B cell (primary cell): Measurements from ENCODE around the gene PRKN. TPM values are rescaled to one million over a fixed set of nuclear protein-coding genes. Genes with fewer than 3 reads are reported as not detected.

Source experiments
- ATAC-seq: fragments of 200-7000 bp; cut with Tn5 transposase; one replicate; pipeline ENCODE4 v1.10.0; 2021; ENCODE audit warnings: low read depth, mild to moderate bottlenecking, moderate number of reproducible peaks, moderate library complexity
- CTCF ChIA-PET: fragments of 350-600 bp; sonication (Branson Sonifier 250); formaldehyde crosslinking; loops from one replicate; lab custom pipeline; 2021; ENCODE audit warnings: antibody characterized with exemption, inconsistent platforms; lab: Charles Lee
- POLR2A ChIA-PET: fragments of 350-600 bp; sonication (Branson Sonifier 250); formaldehyde crosslinking; loops from one replicate; lab custom pipeline; 2021; ENCODE audit warnings: antibody characterized with exemption; lab: Charles Lee
- DNase-seq: peaks from one replicate; pipeline ENCODE4 v3.0.0; 2013
- H2AFZ ChIP-seq: 2 replicates; pipeline ENCODE4 v1.6.1; 2012; ENCODE audit warnings: mild to moderate bottlenecking, low read depth, low read length; ENCODE audit not compliant: insufficient read depth, poor library complexity, severe bottlenecking
- H3K27ac ChIP-seq, 2 donors: 1 replicate in 1 of 2; 2 replicates in 1 of 2; pipeline ENCODE4 v1.5.1; 2012 to 2013; ENCODE audit warnings: low read length in 2 of 2, mild to moderate bottlenecking in 2 of 2, moderate library complexity in 1 of 2
- H3K27me3 ChIP-seq, 4 experiments: fragments of 200-600 bp in 1 of 4; sonication (generic) in 1 of 4; replicated peaks in 1 of 4; 1 replicate in 2 of 4; 2 replicates in 2 of 4; pipeline versions ENCODE4 v1.6.1 to v1.7.0; 2013 to 2016; ENCODE audit warnings: low read length in 3 of 4, mild to moderate bottlenecking in 2 of 4, mixed read lengths in 1 of 4, moderate library complexity in 1 of 4; ENCODE audit not compliant: insufficient read depth in 4 of 4, control insufficient read depth in 3 of 4; ENCODE audit errors: control extremely low read depth in 1 of 4
- H3K36me3 ChIP-seq, 2 experiments: replicated peaks in 1 of 2; 1 replicate in 1 of 2; 2 replicates in 1 of 2; pipeline versions ENCODE4 v1.6.1 to v1.7.1; 2013; ENCODE audit warnings: low read length in 1 of 2; ENCODE audit not compliant: insufficient read depth in 2 of 2, control insufficient read depth in 1 of 2; ENCODE audit errors: control extremely low read depth in 1 of 2, extremely low read depth in 1 of 2
- H3K4me1 ChIP-seq, 2 donors: fragments of 200-600 bp in 1 of 2; sonication (generic) in 1 of 2; 1 replicate in 1 of 2; 2 replicates in 1 of 2; pipeline versions ENCODE4 v1.5.1 to v1.6.1; 2013 to 2017; ENCODE audit warnings: low read length in 2 of 2; ENCODE audit not compliant: control insufficient read depth in 2 of 2, insufficient read depth in 2 of 2
- H3K4me2 ChIP-seq: replicated peaks from 2 replicates; pipeline ENCODE3; 2012; ENCODE audit warnings: mild to moderate bottlenecking, low read depth, low read length; ENCODE audit not compliant: poor library complexity, severe bottlenecking
- H3K4me3 ChIP-seq, 5 experiments: fragments of 200-600 bp in 1 of 5; sonication (generic) in 1 of 5; 1 replicate in 3 of 5; 2 replicates in 2 of 5; pipeline versions ENCODE4 v1.5.1 to v1.7.0; 2011 to 2016; ENCODE audit warnings: low read length in 4 of 5, mild to moderate bottlenecking in 4 of 5, low read depth in 2 of 5, control low read depth in 1 of 5, moderate library complexity in 1 of 5; ENCODE audit not compliant: insufficient read depth in 1 of 5; ENCODE audit errors: control extremely low read depth in 1 of 5, extremely low read depth in 1 of 5
- H3K79me2 ChIP-seq: fragments of 200-600 bp; sonication (generic); one replicate; pipeline ENCODE4 v1.6.0; 2016; ENCODE audit warnings: low read length; ENCODE audit not compliant: control insufficient read depth, insufficient read depth
- H3K9ac ChIP-seq: fragments of 200-600 bp; sonication (generic); 2 replicates; pipeline ENCODE4 v1.6.1; 2017; ENCODE audit warnings: mild to moderate bottlenecking, low read length, moderate library complexity
- H3K9me3 ChIP-seq, 3 donors: one replicate each; pipeline versions ENCODE4 v1.6.1 to v1.7.1; 2013; ENCODE audit warnings: low read length in 2 of 3; ENCODE audit not compliant: control insufficient read depth in 2 of 3, insufficient read depth in 1 of 3; ENCODE audit errors: control extremely low read depth in 1 of 3
- H4K20me1 ChIP-seq: 2 replicates; pipeline ENCODE4 v1.6.0; 2012; ENCODE audit warnings: mild to moderate bottlenecking, low read length; ENCODE audit not compliant: insufficient read depth, control insufficient read depth, poor library complexity, severe bottlenecking
- H3K27ac Mint-ChIP-seq: one replicate; pipeline ENCODE4 v1.8.0; 2021; ENCODE audit warnings: mixed read lengths
- H3K27me3 Mint-ChIP-seq: one replicate; pipeline ENCODE4 v1.8.0; 2021; ENCODE audit warnings: mixed read lengths
- H3K4me1 Mint-ChIP-seq: one replicate; pipeline ENCODE4 v1.8.0; 2021; ENCODE audit warnings: mixed read lengths
- H3K4me3 Mint-ChIP-seq: one replicate; pipeline ENCODE4 v1.8.0; 2021; ENCODE audit warnings: mixed read lengths
- H3K9me3 Mint-ChIP-seq: one replicate; pipeline ENCODE4 v1.8.0; 2022; ENCODE audit warnings: mixed read lengths; ENCODE audit not compliant: insufficient read depth
- EZH2 ChIP-seq: IDR thresholded peaks from 2 replicates; pipeline ENCODE4 v1.6.1; 2012; ENCODE audit warnings: borderline replicate concordance, low read depth, mild to moderate bottlenecking, moderate library complexity, low read length; ENCODE audit not compliant: insufficient read depth, poor library complexity, severe bottlenecking
- WGBS: methylation state at CpG from one replicate; pipeline ENCODE4 v1.1.5; 2013; ENCODE audit warnings: missing lambda C conversion rate; ENCODE audit not compliant: insufficient coverage; 5-methylcytosine and 5-hydroxymethylcytosine counted together
- intact Hi-C: fragments of 100-400 bp; cut with micrococcal nuclease; formaldehyde crosslinking; loops from one replicate; pipeline ENCODE4 v1.10.0; 2022
- polyA plus RNA-seq: library from polyadenylated mRNA; depleted of rRNA; stranded (reverse); fragments of >200 nt; gene quantifications from 2 replicates; pipeline ENCODE4 v1.2.3, GENCODE V29; 2012
- total RNA-seq, 2 donors: library from RNA; stranded (reverse); fragments of 120-200 nt in 1 of 2; gene quantifications; 1 replicate in 1 of 2; 2 replicates in 1 of 2; pipeline versions ENCODE4 v1.2.3 to v1.2.4, GENCODE V29; 2013 to 2022
- TF ChIP-seq, protein P1 (sequence below): fragments of 200-600 bp; IDR thresholded peaks from one replicate; pipeline ENCODE4 v1.8.0; 2022; ENCODE audit warnings: antibody characterized with exemption, mild to moderate bottlenecking

The PRKN gene
- total and polyA plus RNA-seq, 2 donors (not counting 1 experiment from before 2014, with no cell fraction given) = 1.6 to 6.2 TPM

DNA sequence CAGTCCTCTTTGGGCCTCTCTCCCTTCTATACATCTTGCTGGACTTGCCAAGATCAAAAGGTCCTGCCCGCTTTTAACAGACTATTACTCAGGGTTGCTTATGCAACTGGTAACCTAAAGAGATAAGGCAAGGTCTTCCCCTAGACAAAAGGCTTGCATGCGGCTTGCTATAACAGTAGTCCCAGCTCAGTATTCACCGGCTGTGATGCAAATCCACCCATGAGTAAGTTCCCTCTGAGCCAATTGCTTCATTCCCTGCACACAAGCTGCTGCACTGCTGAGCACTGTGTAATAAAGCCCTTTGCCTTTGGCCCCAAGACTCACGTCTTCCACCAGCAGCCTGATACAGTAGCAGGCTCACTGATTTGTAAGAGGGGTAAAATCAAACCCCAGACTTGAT is 363.8 kb downstream of the PRKN start:
- Histone ChIP-seq H4K20me1 (no peaks in the 10 kb centered on the region), H3K9me3 (peaks cover 0 to 5% (median 0%) of the 10 kb centered on the region in 3 donors), H3K4me3 (no peak overlapping the region), H3K27me3 (no peaks in the 10 kb centered on the region), H3K27ac (no peak overlapping the region), H3K4me1 (no peaks in the 10 kb centered on the region), H3K79me2 (no peaks in the 10 kb centered on the region), H3K36me3 (no peaks in the 10 kb centered on the region), H3K4me2 (no peak overlapping the region), H2AFZ (no peak overlapping the region), H3K9ac (no peak overlapping the region)
- ChIA-PET POLR2A (no interaction called here), CTCF (no interaction called here)
- DNase-seq = no peak
- H3K4me1 Mint-ChIP-seq = no peaks in the 10 kb centered on the region
- no peaks in the 10 kb centered on the region for H3K27me3 Mint-ChIP-seq
- H3K4me3 Mint-ChIP-seq = no peak overlapping the region
- intact Hi-C loops = no loop called here
- WGBS = 94% methylated on average over 3 of the region's 4 CpGs
- no peaks in the 10 kb centered on the region for H3K9me3 Mint-ChIP-seq
- H3K27ac Mint-ChIP-seq = no peak overlapping the region
- TF ChIP-seq EZH2 = no peak
- TF ChIP-seq, protein P1, sequence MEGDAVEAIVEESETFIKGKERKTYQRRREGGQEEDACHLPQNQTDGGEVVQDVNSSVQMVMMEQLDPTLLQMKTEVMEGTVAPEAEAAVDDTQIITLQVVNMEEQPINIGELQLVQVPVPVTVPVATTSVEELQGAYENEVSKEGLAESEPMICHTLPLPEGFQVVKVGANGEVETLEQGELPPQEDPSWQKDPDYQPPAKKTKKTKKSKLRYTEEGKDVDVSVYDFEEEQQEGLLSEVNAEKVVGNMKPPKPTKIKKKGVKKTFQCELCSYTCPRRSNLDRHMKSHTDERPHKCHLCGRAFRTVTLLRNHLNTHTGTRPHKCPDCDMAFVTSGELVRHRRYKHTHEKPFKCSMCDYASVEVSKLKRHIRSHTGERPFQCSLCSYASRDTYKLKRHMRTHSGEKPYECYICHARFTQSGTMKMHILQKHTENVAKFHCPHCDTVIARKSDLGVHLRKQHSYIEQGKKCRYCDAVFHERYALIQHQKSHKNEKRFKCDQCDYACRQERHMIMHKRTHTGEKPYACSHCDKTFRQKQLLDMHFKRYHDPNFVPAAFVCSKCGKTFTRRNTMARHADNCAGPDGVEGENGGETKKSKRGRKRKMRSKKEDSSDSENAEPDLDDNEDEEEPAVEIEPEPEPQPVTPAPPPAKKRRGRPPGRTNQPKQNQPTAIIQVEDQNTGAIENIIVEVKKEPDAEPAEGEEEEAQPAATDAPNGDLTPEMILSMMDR = no peak
- ATAC-seq = no peak

DNA sequence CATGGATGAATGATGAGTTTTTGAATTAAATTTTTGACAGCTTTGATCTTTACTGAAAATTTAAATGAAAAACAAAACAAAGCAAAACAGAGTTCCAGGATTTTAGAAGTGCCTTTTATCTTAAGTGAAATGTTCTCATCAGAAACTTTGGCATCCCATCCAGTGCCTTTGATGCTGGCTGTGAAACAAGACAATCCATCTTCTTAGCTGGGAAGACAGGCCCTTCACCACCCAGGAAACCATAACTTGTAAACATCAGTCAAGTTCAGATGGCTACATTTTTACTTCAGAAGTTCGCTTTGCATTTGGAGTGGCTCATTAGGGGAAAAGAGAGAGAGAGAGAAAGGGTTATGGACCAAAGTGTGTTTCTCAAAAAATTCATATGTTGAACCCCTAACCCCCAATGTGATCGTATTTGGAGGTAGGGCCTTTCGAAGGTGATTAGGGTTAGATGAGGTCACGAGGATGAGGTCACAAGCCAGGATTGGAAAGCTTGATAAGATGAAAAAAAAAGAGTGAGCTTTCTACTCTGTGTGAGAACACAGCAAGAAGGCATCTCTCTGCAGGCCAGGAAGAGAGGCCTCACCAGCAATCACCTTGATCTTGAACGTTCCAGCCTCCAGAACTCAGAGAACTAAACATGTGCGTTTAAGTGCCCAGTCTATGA is 366.5 kb downstream of the PRKN start:
- ChIA-PET POLR2A (no interaction called here), CTCF (no interaction called here)
- Mint-ChIP-seq H3K4me3 (no peak overlapping the region), H3K27ac (no peak overlapping the region), H3K4me1 (no peaks in the 10 kb centered on the region), H3K9me3 (no peaks in the 10 kb centered on the region), H3K27me3 (no peaks in the 10 kb centered on the region)
- Histone ChIP-seq H4K20me1 (no peaks in the 10 kb centered on the region), H3K27ac (no peak overlapping the region), H2AFZ (no peak overlapping the region), H3K9me3 (no peaks in the 10 kb centered on the region), H3K4me2 (no peak overlapping the region), H3K4me1 (no peaks in the 10 kb centered on the region), H3K79me2 (no peaks in the 10 kb centered on the region), H3K9ac (no peak overlapping the region), H3K27me3 (no peaks in the 10 kb centered on the region), H3K36me3 (no peaks in the 10 kb centered on the region), H3K4me3 (no peak overlapping the region)
- no peak for TF ChIP-seq EZH2
- TF ChIP-seq, protein P1 = no peak
- DNase-seq (no peak), ATAC-seq (no peak)
- WGBS = 67% methylated on average over 1 of the region's 6 CpGs
- intact Hi-C loops = no loop called here
